HuH-7.5 (cell line): ENCODE data around the gene WNT9B.

Source experiments
- DNase-seq: peaks from one replicate; pipeline ENCODE4 v3.0.0; 2011; ENCODE audit warnings: low spot score

WNT9B gene

GRCh38 chr17:46851029-46851741 is at the start of gene WNT9B:
TSS of gene WNT9B (plus strand) at chr17:46851583. CDS start at chr17:46851639, 56 bp downstream.
- peak; percentile 67 for DNase-seq

- DNase-seq: no peak
Measured at GRCh38 chr17:46802800-46803199, 48.6 kb upstream of the WNT9B start.

DNA sequence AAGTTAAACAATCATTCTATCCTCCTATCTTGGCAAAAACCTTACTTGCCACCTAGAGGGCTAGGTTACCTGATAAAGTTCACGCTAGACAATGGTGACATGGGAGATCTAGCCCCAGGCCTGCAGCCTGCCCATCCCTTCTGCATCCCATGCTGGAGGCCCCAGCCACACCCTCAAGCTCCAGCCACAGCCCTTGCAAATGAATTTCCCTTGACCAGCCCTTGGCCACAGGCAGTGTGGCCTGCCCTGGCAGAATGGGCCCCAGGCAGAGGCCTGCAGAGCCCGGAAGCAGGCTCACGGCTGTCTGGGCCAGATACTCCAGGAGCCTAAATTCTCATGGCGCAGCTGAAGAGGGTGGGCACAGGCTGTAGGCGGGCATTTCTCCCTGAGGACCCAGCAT is 47.8 kb upstream of the WNT9B start:
- DNase-seq: no peak

GRCh38 chr17:46805771-46806170 is 45.6 kb upstream of the WNT9B start:
- no peak for DNase-seq

DNA sequence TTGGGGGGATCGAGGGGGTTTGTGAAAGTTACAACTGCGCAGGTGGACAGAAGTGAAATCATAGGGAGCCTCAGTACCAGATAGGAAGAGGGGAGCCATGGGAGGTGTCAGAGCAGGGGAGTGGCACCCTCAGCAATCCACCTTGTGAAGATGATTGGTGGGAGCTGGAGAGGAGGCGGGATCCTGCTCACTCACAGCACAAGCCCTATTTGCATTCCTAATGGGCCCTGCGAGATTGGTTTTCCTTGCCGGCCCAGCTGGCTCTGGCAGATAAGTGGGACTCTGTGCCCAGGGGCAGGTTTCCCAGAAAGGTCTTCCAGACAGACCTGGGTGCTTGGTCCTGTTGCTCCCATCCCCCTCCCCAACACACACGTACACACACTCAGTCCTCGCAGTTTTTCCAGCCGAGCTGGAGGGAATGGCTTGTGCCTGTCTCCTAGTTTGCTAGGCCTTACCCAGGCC is 42.2 kb upstream of the WNT9B start:
- DNase-seq: no peak

DNA sequence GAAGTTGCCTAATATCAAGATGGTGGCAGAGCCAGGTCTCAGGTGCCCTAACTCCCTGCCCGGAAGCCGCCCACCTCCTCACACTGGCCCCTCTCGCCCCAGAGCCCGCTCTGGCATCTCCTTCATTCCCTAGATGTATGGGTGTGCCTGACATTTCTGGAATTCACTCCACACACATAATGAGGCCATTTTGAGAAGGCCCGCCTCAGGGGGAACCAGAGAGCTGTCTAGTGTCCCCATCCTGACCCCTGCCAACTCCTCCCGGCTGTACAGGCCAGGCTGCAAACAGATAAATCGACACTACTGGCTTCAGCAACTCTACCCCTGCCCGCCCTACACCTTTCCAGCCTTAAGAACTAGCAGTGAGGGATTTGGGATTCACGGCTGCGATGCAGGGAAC is 40.5 kb upstream of the WNT9B start:
- no peak for DNase-seq

DNA sequence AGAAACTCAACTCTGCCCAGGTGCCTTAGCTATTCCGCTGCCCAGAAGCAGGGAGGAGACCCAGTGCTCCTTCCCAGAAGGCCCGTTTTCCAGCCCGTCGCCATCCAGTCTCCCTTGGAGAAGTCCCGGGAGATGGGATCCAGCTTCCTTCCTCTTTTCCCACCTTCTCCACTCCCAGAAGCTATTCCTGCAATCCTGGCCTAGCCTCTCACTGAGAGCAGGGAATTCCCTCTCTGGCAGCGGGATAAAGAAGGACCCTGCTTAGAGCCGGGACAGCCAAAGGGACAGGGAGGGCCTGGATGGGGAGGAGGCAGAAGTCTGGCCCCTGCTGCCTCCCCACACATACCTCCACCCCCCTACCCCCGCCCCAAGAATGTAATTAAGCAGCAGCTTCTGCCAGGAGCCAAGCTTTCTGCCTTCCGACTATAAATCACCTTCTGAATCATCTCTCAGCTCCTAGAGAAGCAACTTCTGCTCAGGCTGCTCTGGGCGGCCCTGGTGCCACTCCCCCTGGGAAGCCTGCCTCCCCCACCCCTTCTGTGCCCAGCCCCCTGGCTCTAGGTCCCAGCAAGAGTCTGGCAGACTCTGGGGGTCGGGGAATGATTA is 39.3 kb upstream of the WNT9B start:
- no peak for DNase-seq

DNA sequence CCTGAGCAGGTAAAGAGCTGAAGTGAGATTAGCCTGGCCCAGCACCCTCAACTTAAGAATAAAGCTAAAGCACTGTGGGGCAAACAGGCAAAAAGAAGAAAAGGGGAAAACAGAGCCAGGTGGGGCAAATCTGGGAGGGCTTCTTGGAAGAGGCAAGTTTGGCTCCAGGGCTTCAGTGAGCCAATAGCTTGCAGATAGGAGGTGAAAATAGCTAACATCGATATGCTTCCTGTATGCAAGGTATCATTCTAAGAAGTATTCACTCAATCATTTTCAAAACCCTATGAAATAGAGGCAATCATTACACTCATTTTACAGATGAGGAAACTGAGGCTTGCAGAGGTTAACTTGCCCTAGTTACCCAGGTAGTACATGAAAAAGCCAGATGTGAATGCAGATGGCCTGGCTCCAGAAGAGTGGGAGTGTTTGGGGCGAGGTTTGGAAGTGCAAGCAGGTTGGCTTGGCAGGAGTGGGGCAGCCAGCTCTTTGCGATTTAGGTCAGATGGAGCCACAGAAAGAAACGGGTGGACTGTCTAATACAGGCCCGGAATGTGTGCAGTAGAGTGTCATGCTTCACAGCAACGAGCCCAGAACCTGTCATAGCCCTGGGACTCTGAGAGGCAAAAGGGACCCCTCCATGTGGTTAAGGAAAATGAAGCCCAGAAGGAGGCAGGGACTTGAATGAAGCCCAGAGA is 38.6 kb upstream of the WNT9B start:
- no peak for DNase-seq

GRCh38 chr17:46813920-46814319 is 37.5 kb upstream of the WNT9B start:
- no peak for DNase-seq

DNA sequence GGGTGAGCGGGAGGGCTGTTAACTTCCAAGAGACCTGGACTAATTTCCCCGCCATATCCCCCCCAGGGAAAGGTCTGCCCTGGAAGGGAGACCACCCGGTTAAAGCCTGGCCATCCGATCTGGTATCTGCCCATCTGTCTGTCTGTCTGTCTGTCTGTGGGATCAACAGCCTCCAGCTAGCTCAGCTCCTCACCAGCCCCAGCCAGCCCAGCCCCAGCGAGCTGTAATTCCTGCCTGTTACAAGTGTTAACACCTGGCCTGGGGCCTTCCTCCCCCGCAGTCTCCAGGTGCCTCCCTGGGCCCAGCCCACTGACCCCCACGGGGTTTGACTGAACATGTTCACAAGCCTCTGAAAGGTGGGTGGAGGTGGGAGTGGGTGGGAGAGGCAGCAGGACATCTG is 36.9 kb upstream of the WNT9B start:
- DNase-seq: no peak

- no peak for DNase-seq
Measured at GRCh38 chr17:46815474-46816353, 35.7 kb upstream of the WNT9B start.

- DNase-seq: no peak
Measured at GRCh38 chr17:46817151-46817900, 34.1 kb upstream of the WNT9B start.

- DNase-seq: no peak
Measured at GRCh38 chr17:46817901-46818209, 33.5 kb upstream of the WNT9B start.

GRCh38 chr17:46818316-46818928 is 33.0 kb upstream of the WNT9B start, which contains the start of gene WNT3:
TSS of gene WNT3 (minus strand) at chr17:46818692. CDS start at chr17:46818597, 95 bp downstream.
- DNase-seq: peak; percentile 69

DNA sequence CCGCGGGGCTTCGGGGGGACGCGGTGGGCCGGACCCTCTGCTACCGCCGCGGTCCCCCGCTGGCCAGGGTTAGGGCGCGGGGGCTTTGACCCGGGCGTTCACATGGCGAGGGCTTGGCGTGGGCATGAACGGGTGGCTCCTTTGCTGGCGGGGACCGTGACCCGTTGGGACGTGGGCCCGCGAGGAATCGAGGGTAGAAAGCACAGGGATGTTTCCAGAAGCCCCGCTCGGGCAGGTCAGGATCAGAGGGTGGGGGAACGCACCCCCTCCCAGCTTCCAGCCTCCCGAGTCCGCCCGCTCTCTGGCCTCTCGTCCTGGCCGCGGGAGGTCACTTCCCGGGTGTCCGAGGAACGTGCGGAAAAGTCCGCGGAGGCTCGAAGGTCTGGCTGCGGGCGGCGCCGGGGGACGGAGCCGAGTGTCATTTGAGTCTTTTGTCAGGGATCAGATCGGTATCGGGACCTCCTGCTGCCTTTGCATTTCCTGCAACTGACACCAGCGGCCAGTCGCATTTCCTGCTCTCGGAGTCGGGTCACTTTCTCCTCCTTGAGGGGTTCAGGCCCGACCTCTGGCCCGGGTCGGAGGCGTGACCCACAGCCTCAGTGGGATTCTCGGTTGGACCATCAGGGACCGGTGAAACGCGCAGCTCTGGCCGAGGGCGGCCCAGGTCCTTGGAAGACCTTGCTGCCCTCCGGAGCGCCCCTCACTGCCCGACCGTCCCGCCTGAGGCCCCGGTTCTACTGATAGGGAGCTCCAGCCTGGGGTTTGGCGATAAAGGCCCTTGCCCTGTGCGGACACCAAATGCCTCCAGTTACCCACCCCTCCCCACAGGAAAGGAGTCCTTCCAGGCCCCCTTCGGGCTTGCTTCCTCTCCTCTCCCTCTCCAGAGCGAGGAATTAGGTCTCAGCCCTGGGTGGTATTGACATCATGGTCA is 32.2 kb upstream of the WNT9B start:
- DNase-seq: peak; percentile 62

DNA sequence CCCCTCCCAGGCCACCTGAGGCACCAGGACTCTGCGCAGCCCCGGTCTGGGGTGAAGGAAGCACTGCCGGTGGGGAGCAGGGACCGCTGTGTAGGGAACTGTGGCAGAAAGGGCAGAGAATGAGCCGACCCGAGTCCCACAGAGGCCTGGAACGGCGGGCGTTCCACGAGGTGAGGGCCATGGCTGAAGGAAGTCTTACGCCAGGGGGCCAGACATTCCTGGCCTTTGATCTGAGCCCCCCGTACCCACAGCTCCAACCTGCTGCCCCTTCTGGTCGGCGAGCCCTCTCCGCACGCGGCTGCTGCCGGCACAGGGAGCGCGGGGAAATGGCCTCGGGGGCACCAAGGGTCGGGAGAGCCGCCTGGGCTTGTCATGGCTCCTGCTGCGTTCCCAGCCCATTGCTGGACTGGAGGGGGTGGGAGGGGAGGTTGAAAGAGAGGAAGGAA is 31.5 kb upstream of the WNT9B start:
- no peak for DNase-seq

DNA sequence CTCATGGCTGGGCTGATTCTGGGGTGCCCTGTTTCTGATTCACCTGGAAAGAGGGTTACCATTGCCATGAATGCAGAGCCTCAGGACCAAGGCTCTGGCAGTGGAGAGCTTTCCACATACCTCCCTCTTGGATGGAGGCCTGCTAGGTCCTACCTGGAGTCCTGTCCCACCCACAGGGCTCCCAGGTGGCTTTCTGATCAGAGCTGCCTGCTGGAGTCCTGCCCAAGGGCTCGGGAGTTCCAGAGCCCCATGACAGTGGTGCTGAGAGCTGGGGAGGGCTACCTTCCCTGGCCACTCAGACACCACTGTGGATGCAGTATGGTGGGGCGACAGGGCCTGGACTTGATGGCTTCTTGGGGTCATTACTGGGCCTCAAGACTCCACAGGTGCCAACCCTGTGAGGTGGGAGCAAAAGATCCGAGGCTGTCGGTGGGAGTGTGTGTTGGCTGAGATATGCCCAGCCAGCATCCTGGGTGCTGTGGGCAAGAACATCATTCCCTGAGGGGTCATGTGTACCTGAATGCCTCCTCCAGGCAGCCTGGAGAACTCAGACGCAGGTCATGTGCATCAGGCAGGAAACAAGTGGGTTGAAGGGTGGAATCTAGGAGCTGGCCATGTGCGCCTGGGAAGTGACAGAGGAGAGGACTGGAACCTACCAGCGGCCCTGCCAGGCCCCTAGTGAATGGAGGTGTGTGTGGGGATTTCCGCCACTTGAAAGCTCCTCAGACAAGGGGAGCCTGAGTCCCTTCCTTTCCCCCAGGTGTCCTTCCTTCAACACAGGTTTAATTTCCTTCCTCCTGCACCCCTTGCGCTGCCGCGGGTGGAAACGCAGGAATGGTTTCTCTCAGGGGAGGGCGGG is 30.6 kb upstream of the WNT9B start:
- no peak for DNase-seq

- DNase-seq: no peak
Measured at GRCh38 chr17:46821482-46822387, 29.6 kb upstream of the WNT9B start.
